ENCODE data around the gene RBM47.
"Not testable (repeated sequence)": the region's sequence is repeated elsewhere in the genome, so short reads cannot be mapped to it uniquely, and the experiment has no call there.

Gene RBM47

DNA sequence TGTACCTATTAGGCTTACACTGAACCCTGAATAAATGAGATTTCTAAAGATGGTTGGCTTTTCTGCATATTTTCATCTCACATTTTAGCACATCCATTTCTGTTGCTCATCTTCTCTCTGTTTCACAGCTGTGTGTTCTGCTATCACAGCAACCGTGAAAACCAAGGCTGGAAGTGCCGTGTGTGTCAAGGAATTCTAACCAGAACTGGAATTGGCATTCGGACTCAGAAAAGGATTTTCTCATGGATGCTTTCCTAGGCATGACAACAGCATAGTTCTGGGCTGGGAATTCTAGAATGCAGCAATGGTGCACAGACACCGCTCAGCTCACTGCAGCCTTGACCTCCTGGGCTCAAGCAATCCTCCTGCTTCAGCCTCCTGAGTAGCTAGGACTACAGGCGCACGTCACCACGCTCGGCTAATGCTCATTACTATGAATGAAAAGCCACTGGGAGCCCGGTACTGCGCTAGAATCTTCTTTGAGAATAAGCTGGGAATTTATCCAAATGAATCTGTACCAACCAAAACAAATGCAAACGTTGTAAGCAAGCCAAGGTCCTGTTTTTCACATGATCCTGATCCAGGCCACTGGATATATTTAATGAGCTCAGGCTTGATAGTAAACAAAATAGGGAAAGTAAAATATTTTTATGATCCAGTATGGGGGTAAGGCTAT is 105.2 kb downstream of the RBM47 start:
- DNase-seq: no peak

GRCh38 chr4:40523581-40523980 is 106.1 kb downstream of the RBM47 start:
- no peak for DNase-seq

DNA sequence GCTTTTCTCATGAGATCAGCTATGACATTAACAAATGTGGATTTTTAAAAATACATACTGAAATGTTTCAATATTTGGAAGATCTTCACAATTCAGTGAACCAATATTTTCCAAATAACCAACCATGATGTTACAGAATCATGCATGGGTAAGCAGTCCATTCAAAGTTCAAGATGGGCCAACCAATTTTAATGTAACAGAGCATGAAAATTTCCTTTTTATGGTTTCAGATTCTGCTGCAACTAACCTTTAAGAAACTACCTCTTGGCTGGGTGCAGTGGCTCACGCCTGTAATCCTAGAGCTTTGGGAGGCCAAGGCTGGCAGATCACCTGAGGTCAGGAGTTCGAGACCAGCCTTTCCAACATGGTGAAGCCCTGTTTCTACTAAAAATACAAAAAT is 107.7 kb downstream of the RBM47 start:
- no peak for DNase-seq

DNA sequence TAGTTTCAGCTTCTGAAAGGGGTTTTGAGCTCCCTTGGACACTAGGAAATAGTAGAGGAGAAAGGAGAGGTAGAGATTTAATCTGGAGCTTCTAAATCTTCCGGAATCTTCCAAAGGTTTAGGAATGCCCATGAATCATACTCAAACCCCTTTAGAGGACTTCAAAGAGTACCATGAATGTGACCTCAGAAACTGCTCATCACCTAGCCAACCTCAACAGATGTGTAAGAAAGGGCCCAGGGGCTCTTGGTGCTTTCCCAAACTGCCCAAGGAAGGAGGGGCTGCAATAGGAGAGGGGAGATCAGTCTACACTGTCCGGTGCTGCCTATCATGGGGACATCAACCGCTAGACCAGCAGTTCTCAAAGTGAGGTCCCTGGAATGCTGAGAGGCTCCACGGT is 109.1 kb downstream of the RBM47 start:
- no peak for DNase-seq

GRCh38 chr4:40517081-40517480 is 112.6 kb downstream of the RBM47 start:
- DNase-seq: not testable (repeated sequence)

GRCh38 chr4:40516651-40517050 is 113.0 kb downstream of the RBM47 start:
- DNase-seq: no peak

DNA sequence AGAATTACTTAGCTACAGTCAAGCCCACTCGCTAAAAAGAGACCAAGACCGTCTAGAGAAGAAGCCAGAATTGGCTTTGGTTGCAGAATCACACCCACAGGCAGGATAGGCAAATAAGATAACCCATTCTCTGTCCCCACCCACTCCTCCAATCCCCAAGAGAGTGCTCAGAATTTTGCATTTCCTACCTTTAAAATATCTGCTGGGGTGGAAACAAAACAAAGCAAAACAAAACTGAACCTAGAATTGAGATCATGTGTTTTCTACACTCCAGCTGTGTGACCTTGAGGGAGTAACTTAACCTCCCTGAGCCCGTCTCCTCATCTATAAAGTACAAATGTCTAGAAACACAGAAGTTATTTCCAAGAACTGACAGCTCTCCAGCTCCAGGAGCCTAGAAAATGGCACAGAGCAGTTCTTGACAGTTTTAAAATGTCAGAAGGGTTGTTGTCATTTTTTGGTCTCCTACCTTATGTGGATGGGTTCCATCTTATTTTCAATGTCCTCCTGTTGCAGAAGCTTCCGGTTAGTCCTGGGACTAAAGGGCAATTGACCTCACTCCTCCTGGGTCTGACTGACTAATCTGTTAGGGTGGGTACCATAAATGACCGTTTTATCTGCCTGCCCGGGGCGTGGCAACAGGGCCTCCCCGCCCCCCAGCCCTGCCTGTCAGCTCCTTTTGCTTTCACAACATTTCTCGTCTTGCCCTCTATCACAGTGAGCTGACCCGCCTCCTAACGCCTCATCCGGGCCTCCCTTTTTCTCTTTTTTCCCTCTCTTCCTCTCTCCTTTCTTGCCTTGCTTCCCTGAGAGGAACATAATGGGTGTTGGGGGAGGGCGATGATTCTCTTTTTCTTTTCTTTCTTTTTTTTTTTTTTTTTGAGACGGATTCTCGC is 114.0 kb downstream of the RBM47 start:
- DNase-seq: no peak

DNA sequence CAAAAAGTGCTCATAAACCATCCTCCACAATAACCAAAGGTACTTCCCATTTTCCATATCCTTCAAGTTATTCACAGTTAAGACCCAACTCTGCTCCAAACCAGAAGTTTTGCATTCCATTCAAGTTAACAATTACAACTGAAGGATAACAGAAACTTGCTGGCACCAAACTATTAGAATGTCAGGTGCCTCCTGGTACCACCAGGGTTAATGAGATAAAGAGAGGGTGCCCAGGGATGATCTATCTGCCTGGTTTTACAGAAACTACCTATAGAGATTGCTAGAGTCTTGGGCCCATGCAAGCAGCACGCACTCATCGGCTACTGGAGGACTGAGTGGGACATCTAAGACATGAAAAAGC is 114.6 kb downstream of the RBM47 start:
- no peak for DNase-seq

DNA sequence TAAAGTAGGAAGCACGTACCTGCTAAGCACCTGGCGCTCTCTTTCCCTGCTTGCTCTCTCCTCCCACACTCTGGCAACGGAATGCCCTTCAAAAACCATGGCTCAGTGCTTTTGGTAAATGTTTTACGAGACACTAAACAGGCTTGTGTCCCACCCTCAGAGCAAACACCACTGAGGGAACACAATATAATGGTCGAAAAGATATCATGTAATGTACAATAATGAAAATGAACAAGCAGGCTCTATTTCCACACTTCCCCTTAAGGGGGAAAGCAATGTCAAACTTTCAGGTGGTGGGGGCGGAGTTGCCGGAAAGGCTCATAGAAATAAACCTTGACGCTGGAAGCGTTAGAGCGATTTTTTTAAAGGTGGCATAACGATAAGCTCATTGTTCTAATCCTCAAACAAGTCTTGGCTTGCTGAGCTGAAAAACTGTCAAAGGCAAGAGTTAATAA is 115.1 kb downstream of the RBM47 start:
- DNase-seq: peak; percentile 16

GRCh38 chr4:40511036-40511614 is 118.5 kb downstream of the RBM47 start:
- DNase-seq: no peak

DNA sequence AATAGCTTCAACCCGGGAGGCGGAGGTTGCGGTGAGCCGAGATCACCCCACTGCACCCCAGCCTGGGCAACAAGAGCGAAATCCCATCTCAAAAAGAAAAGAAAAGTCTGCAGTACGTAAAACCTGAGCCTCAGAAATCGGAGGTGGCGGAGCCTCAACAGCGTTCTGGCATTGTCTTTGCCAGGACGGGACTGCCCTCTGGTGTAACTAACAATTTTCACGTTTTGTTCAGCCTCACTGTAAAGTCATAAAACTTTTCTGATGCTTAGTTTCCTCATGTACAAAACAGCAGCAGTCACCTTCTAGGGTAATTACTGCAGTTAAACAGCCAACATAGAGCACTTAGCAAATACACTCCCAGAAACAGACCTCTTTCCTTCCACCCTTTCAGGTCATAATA is 121.7 kb downstream of the RBM47 start:
- DNase-seq: no peak

- no peak for DNase-seq
Measured at GRCh38 chr4:40506492-40506891, 123.2 kb downstream of the RBM47 start.

DNA sequence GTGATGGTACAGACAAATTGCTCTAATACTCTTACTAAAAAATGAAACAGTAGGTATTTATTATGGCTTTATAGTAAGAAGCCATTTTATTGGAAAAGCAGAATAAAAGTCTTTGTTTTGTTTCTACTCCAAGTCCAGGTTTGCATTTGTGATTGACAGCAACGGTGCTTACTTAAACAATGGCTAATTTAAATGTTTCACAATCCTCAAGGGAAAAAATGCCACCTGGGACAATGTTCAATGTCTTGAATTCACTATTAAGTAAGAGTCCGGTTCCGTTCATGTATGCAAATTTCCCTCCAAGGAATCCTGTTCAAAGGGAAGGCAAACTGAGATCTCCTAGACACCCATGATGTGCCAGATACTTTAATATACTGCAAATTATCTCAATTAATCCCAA is 123.6 kb downstream of the RBM47 start:
- no peak for DNase-seq

- no peak for DNase-seq
Measured at GRCh38 chr4:40502934-40503333, 126.7 kb downstream of the RBM47 start.

- DNase-seq: no peak
Measured at GRCh38 chr4:40502220-40502619, 127.4 kb downstream of the RBM47 start.

- DNase-seq: no peak
Measured at GRCh38 chr4:40500781-40501180, 128.9 kb downstream of the RBM47 start.

- no peak for DNase-seq
Measured at GRCh38 chr4:40493160-40493559, 136.5 kb downstream of the RBM47 start.

DNA sequence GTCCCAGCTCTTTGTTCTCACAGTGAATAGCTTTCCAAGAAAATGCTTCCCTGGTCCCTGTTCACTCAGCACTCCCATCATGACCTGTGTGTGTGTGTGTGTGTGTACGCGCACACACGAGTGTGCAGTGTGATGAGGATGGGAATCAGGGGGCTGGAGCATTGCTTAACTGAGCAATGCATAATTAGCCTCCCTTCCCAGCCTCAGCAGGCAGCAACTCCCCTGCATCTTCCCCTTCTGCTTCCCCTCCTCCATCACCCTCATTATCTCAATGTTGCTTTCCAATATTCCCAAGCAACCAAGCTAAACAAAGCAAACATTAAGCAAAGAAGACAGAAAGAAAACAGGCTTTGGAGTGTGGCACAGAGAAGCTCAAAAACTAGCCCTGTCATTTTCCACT is 137.0 kb downstream of the RBM47 start:
- DNase-seq: no peak

GRCh38 chr4:40490481-40490880 is 139.2 kb downstream of the RBM47 start:
- no peak for DNase-seq

GRCh38 chr4:40489961-40490360 is 139.7 kb downstream of the RBM47 start:
- DNase-seq: no peak

DNA sequence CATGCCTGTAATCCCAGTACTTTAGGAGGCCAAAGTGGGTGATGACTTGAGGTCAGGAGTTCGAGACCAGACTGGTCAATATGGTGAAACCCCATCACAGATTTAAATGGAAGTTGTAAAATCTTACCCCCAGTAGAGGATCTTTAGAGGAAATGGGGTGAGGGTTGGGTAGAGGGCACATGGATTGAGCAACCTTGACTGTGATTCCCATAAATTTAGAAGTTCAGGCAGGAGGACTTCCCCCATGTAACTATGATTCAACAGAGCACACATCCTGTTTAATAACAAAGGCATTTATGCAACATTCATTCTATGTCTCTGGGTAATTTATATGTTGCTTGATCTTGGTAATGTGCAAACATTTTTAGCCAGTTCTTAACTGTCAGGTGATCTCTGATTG is 143.1 kb downstream of the RBM47 start:
- no peak for DNase-seq

- DNase-seq: no peak
Measured at GRCh38 chr4:40484346-40485090, 145.1 kb downstream of the RBM47 start.

DNA sequence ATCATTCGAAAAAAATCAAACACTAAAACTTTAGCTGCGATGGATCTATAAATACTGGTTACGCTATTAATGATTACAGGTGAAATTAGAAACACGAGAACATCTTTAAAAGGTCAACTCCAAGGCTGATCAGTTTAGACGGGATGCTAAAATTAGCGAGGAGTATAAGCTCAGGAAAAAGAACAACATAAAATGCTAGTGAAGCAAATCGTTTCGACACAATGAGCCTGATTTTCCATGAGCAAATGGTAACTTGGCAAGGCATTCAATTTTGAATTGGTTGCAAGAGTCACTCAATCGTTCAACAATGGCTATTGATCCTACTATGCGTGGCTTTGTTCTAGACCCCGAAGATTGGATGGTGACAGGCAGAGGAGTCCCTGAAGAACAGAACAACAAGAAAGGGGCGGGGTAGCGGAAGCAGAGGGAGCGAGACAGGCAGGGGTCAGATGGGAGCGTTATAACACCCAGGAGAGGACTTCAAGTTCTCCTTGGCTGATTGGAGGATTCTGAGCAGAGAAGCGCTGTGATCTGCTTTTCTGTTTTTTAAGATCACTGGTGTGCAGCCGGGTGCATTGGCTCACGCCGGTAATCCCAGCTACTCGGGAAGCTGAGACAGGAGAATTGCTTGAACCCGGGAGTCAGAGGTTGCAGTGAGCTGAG is 146.5 kb downstream of the RBM47 start:
- no peak for DNase-seq
